ENCODE results near the gene DOCK4. TPM values are rescaled to one million over a fixed set of nuclear protein-coding genes. Genes with fewer than 3 reads are reported as not detected.

The DOCK4 gene
- total RNA-seq, 4 donors from 2014 or later = 30.8 to 49.8 (median 37.2) TPM

DNA sequence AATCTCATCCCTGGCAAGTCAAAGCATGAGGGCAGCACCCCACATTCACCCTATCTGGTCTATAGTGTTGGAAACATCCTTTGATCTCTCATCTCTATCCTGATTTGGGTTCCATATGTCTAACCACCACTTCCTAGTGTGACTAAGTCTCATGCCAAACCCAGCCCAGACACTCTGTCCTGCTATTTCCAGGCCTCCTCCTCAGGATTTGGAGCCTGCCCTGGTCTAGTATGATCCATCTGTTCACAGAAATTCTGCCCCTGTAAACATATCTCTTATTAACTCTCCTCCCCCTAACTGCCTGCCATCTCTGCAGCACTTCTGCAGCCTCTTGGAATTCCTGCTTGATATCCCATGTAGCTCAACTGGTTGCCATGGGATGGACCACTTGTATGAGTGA lies 323.0 kb downstream of the DOCK4 start:
- peaks cover 0 to 16% (median 0%) of the 10 kb centered on the region in 4 donors for H3K9me3 ChIP-seq

DNA sequence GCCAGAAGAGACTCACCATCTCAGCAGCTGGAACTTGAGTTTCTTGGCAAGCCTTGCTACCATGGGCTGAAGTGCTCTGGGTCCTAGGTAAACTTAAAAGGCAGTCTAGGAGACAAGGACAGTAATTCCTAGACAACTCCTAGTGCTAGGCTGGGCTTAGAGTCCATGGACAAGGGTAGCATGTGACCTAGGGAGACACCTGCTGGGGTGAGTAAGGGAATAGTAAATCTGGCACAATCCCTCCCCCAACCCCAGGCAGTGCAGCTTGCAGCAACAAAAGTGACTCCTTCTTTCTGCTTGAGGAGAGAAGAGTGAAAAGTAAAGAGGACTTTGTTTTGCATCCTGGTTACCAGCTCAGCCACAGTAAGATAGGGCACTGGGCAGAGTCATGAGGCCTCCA lies 327.4 kb downstream of the DOCK4 start:
- TF ChIP-seq, protein P1, sequence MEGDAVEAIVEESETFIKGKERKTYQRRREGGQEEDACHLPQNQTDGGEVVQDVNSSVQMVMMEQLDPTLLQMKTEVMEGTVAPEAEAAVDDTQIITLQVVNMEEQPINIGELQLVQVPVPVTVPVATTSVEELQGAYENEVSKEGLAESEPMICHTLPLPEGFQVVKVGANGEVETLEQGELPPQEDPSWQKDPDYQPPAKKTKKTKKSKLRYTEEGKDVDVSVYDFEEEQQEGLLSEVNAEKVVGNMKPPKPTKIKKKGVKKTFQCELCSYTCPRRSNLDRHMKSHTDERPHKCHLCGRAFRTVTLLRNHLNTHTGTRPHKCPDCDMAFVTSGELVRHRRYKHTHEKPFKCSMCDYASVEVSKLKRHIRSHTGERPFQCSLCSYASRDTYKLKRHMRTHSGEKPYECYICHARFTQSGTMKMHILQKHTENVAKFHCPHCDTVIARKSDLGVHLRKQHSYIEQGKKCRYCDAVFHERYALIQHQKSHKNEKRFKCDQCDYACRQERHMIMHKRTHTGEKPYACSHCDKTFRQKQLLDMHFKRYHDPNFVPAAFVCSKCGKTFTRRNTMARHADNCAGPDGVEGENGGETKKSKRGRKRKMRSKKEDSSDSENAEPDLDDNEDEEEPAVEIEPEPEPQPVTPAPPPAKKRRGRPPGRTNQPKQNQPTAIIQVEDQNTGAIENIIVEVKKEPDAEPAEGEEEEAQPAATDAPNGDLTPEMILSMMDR (IDR thresholded peaks at IDR 0.05) = no peak
- no peak for TF ChIP-seq EP300 (IDR thresholded peaks at IDR 0.05)
- no peak for TF ChIP-seq POLR2A (IDR thresholded peaks at IDR 0.05)
- no peak overlapping the region for H3K4me3 ChIP-seq
- DNase-seq (ENCODE audit: low spot score in 2 of 2) = no peak
- no peaks in the 10 kb centered on the region for H3K27me3 ChIP-seq
- no peak overlapping the region for H3K27ac ChIP-seq
- H3K4me1 ChIP-seq = peaks cover 0 to 8% (median 0%) of the 10 kb centered on the region in 4 donors
- H3K9me3 ChIP-seq = peaks cover 0 to 16% (median 0%) of the 10 kb centered on the region in 4 donors
- H3K36me3 ChIP-seq = peaks cover 0 to 35% (median 0%) of the 10 kb centered on the region in 3 donors

More for the DNA sequence above, 323.0 kb downstream of the DOCK4 start:
- Histone ChIP-seq H3K4me3 (no peak overlapping the region), H3K27ac (no peak overlapping the region), H3K4me1 (no peaks in the 10 kb centered on the region), H3K36me3 (peaks cover 0 to 41% (median 0%) of the 10 kb centered on the region in 3 donors), H3K27me3 (no peaks in the 10 kb centered on the region)
- TF ChIP-seq, protein P1 (IDR thresholded peaks at IDR 0.05) = no peak
- TF ChIP-seq EP300 (IDR thresholded peaks at IDR 0.05) = no peak
- TF ChIP-seq POLR2A (IDR thresholded peaks at IDR 0.05) = no peak
- DNase-seq (ENCODE audit: low spot score in 2 of 2) = no peak

DNA sequence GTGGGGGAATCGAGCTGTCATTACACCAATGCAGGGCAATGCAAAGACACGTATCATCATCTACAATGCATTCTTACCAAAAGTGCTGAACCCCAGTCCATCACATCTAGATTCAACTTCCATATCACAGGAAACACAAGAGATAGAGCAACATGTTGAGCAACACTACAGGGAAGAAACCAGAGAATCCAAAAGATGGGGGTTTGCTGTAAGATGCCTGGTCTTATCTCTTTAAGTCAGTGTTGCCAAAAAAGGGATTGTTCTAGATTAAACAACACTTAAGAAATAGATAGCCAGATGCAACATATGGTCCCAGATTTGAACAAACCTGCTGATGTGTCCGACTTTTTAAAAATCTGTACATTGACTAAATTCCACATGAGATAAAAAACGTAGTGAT lies 328.3 kb downstream of the DOCK4 start:
- H3K4me3 ChIP-seq = no peak overlapping the region
- H3K27me3 ChIP-seq = no peaks in the 10 kb centered on the region
- peaks cover 0 to 16% (median 0%) of the 10 kb centered on the region in 4 donors for H3K9me3 ChIP-seq
- H3K27ac ChIP-seq = no peak overlapping the region
- WGBS, 2 donors = 91 to 95% methylated on average over 4 of the region's 4 CpGs
- TF ChIP-seq, protein P1 (IDR thresholded peaks at IDR 0.05) = no peak
- TF ChIP-seq POLR2A (IDR thresholded peaks at IDR 0.05) = no peak
- no peak for TF ChIP-seq EP300 (IDR thresholded peaks at IDR 0.05)
- no peak for DNase-seq (ENCODE audit: low spot score in 2 of 2)
- peaks cover 0 to 35% (median 0%) of the 10 kb centered on the region in 3 donors for H3K36me3 ChIP-seq
- H3K4me1 ChIP-seq = peaks cover 0 to 15% (median 0%) of the 10 kb centered on the region in 4 donors

DNA sequence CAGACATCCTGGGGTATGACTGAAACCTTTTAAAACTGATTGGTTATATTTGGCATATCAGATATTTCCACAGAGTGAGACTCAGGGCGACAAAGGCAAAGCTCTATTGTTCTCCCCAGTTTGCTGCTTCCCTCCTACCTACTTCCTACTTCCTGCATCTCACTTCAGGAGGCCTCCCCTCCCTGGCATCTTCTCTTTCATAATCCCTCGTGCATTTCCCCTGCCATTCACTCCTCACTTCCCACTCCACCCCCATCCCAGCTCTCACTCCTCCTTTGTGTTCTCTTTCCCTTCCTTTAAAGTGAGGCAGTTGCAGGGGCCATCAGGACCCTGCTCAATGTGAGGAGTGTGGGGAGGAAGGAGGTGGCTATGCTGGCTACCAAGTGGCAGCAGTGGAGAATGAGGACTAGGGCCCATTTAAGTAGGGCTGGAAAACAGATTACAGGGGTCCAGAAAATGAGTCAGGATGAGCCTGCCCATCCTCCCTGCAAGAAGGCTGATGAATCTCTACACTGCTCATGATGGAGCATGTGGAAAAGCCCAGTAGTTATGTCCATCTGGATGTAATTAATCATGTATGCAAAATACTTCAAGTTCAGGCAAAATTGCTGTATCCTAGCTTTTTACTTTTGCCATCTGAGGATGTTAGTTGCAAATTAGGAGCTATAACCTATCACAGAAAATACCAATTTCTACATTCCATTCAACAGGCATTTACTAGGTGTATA lies 332.1 kb downstream of the DOCK4 start:
- peaks cover 0 to 22% (median 0%) of the 10 kb centered on the region in 4 donors for H3K4me1 ChIP-seq
- H3K9me3 ChIP-seq = no peaks in the 10 kb centered on the region
- peaks cover 0 to 17% (median 0%) of the 10 kb centered on the region in 3 donors for H3K36me3 ChIP-seq
- no peak for DNase-seq (ENCODE audit: low spot score in 2 of 2)
- no peaks in the 10 kb centered on the region for H3K27me3 ChIP-seq
- TF ChIP-seq POLR2A (IDR thresholded peaks at IDR 0.05) (no peak), EP300 (IDR thresholded peaks at IDR 0.05) (no peak)
- TF ChIP-seq, protein P1 (IDR thresholded peaks at IDR 0.05) = no peak
- 25 to 35% methylated on average over 2 of the region's 2 CpGs for WGBS, 2 donors
- H3K27ac ChIP-seq = no peak overlapping the region
- H3K4me3 ChIP-seq = no peak overlapping the region

DNA sequence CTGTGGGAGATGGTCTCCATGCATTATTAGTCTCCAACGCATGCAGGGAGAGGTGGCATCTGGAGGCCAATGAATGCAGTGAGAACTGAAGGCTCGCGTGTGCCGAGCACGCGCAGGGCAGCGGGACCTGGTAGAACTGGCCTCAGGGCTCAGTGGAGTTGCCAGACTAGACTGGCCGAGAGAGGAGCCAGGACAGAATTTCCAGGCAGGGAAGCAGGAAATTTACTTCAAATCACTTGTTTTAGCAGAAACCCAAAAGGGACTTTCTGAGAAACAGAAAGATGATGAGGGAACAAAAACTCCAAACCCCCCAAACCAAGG lies 332.9 kb downstream of the DOCK4 start:
- H3K27ac ChIP-seq = peak overlapping the region in 1 of 4 donors; percentile 9
- TF ChIP-seq, protein P1 (IDR thresholded peaks at IDR 0.05) = no peak
- TF ChIP-seq POLR2A (IDR thresholded peaks at IDR 0.05) (no peak), EP300 (IDR thresholded peaks at IDR 0.05) (no peak)
- peaks cover 0 to 9% (median 0%) of the 10 kb centered on the region in 3 donors for H3K36me3 ChIP-seq
- no peaks in the 10 kb centered on the region for H3K9me3 ChIP-seq
- no peaks in the 10 kb centered on the region for H3K27me3 ChIP-seq
- 85 to 91% methylated on average over 8 of the region's 8 CpGs for WGBS, 2 donors
- DNase-seq (ENCODE audit: low spot score in 2 of 2) = no peak
- no peak overlapping the region for H3K4me3 ChIP-seq
- H3K4me1 ChIP-seq = peaks cover 0 to 22% (median 0%) of the 10 kb centered on the region in 4 donors
